ENCODE data around the gene RER1.

The RER1 gene

GRCh38 chr1:2344744-2345296, 46.8 kb upstream of the RER1 start:
- Histone ChIP-seq H3K4me3 (ENCODE audit: low read depth, low read length) (no peak overlapping the region), H3K27ac (ENCODE audit: low read depth, low read length) (no peak overlapping the region)

GRCh38 chr1:2345297-2346075, 46.2 kb upstream of the RER1 start:
- H3K18ac ChIP-seq (ENCODE audit: low read length): no peak overlapping the region
- H3K4me2 ChIP-seq (ENCODE audit: low read length): no peak overlapping the region
- no CpG with 5 or more reads among the region's 24 CpGs for WGBS (ENCODE audit: extremely low coverage, insufficient coverage, insufficient read length)
- no peak overlapping the region for H3K14ac ChIP-seq (ENCODE audit: low read length)
- H3K4me1 ChIP-seq (ENCODE audit: control insufficient read depth in 1 of 2, insufficient read depth in 2 of 2, low read length in 2 of 2): no peaks in the 10 kb centered on the region
- H3K9me3 ChIP-seq (ENCODE audit: insufficient read depth, low read depth, low read length): peaks cover 5% of the 10 kb centered on the region
- DNase-seq: no peak
- H2AFZ ChIP-seq (ENCODE audit: insufficient read depth, low read length, poor library complexity): no peak overlapping the region
- no peak overlapping the region for H3K4ac ChIP-seq (ENCODE audit: low read depth, low read length)
- no peak overlapping the region for H2AK5ac ChIP-seq (ENCODE audit: low read length)
- H3K9ac ChIP-seq (ENCODE audit: low read length): no peak overlapping the region
- H3K36me3 ChIP-seq (ENCODE audit: control insufficient read depth in 1 of 2, insufficient read depth in 2 of 2, low read length in 2 of 2): no peaks in the 10 kb centered on the region
- no peak overlapping the region for H2BK120ac ChIP-seq (ENCODE audit: insufficient read depth, low read length, poor library complexity)
- H4K12ac ChIP-seq (ENCODE audit: low read depth, low read length): no peak overlapping the region
- no peaks in the 10 kb centered on the region for H3K79me2 ChIP-seq (ENCODE audit: control insufficient read depth, insufficient read depth, low read length, poor library complexity)
- no peak overlapping the region for H3K27ac ChIP-seq (ENCODE audit: low read depth, low read length)
- H4K8ac ChIP-seq (ENCODE audit: low read depth, low read length): no peak overlapping the region
- no peak overlapping the region for H3K23ac ChIP-seq (ENCODE audit: low read length)
- no peak overlapping the region for H3K4me3 ChIP-seq (ENCODE audit: low read depth, low read length)
- no peaks in the 10 kb centered on the region for H3K79me1 ChIP-seq (ENCODE audit: low read length)
- no peak overlapping the region for H4K91ac ChIP-seq (ENCODE audit: low read depth, low read length)
- no peak overlapping the region for H2BK5ac ChIP-seq (ENCODE audit: low read depth, low read length, poor library complexity)
- H3K27me3 ChIP-seq (ENCODE audit: insufficient read depth, low read length): no peaks in the 10 kb centered on the region
- no peak overlapping the region for H2BK12ac ChIP-seq (ENCODE audit: low read length)

More at GRCh38 chr1:2344744-2345296, 46.8 kb upstream of the RER1 start:
- Histone ChIP-seq H3K36me3 (ENCODE audit: control insufficient read depth in 1 of 2, insufficient read depth in 2 of 2, low read length in 2 of 2) (no peaks in the 10 kb centered on the region), H3K27me3 (ENCODE audit: insufficient read depth, low read length) (no peaks in the 10 kb centered on the region), H3K14ac (ENCODE audit: low read length) (no peak overlapping the region), H3K9ac (ENCODE audit: low read length) (no peak overlapping the region), H2BK12ac (ENCODE audit: low read length) (no peak overlapping the region), H3K23ac (ENCODE audit: low read length) (no peak overlapping the region), H2AK5ac (ENCODE audit: low read length) (no peak overlapping the region), H3K4ac (ENCODE audit: low read depth, low read length) (no peak overlapping the region), H3K4me2 (ENCODE audit: low read length) (no peak overlapping the region), H2BK120ac (ENCODE audit: insufficient read depth, low read length, poor library complexity) (no peak overlapping the region), H4K91ac (ENCODE audit: low read depth, low read length) (no peak overlapping the region), H4K8ac (ENCODE audit: low read depth, low read length) (no peak overlapping the region), H3K79me2 (ENCODE audit: control insufficient read depth, insufficient read depth, low read length, poor library complexity) (no peaks in the 10 kb centered on the region), H4K12ac (ENCODE audit: low read depth, low read length) (no peak overlapping the region), H3K9me3 (ENCODE audit: insufficient read depth, low read depth, low read length) (peaks cover 5% of the 10 kb centered on the region), H2BK5ac (ENCODE audit: low read depth, low read length, poor library complexity) (no peak overlapping the region), H2AFZ (ENCODE audit: insufficient read depth, low read length, poor library complexity) (no peak overlapping the region), H3K18ac (ENCODE audit: low read length) (no peak overlapping the region), H3K79me1 (ENCODE audit: low read length) (no peaks in the 10 kb centered on the region), H3K4me1 (ENCODE audit: control insufficient read depth in 1 of 2, insufficient read depth in 2 of 2, low read length in 2 of 2) (no peaks in the 10 kb centered on the region)
- no CpG with 5 or more reads among the region's 29 CpGs for WGBS (ENCODE audit: extremely low coverage, insufficient coverage, insufficient read length)
- no peak for DNase-seq

- H3K4me2 ChIP-seq (ENCODE audit: low read length): no peak overlapping the region
- H4K12ac ChIP-seq (ENCODE audit: low read depth, low read length): no peak overlapping the region
- H4K91ac ChIP-seq (ENCODE audit: low read depth, low read length): no peak overlapping the region
- H3K9me3 ChIP-seq (ENCODE audit: insufficient read depth, low read depth, low read length): peaks cover 5% of the 10 kb centered on the region
- H3K27ac ChIP-seq (ENCODE audit: low read depth, low read length): no peak overlapping the region
- H3K79me2 ChIP-seq (ENCODE audit: control insufficient read depth, insufficient read depth, low read length, poor library complexity): no peaks in the 10 kb centered on the region
- no peak overlapping the region for H3K4me3 ChIP-seq (ENCODE audit: low read depth, low read length)
- H2BK12ac ChIP-seq (ENCODE audit: low read length): no peak overlapping the region
- H3K27me3 ChIP-seq (ENCODE audit: insufficient read depth, low read length): no peaks in the 10 kb centered on the region
- no peak overlapping the region for H3K14ac ChIP-seq (ENCODE audit: low read length)
- no peak overlapping the region for H3K9ac ChIP-seq (ENCODE audit: low read length)
- H3K79me1 ChIP-seq (ENCODE audit: low read length): no peaks in the 10 kb centered on the region
- no peak for DNase-seq
- H2AK5ac ChIP-seq (ENCODE audit: low read length): no peak overlapping the region
- WGBS (ENCODE audit: extremely low coverage, insufficient coverage, insufficient read length): no CpG with 5 or more reads among the region's 17 CpGs
- H2BK5ac ChIP-seq (ENCODE audit: low read depth, low read length, poor library complexity): no peak overlapping the region
- H2AFZ ChIP-seq (ENCODE audit: insufficient read depth, low read length, poor library complexity): no peak overlapping the region
- no peaks in the 10 kb centered on the region for H3K4me1 ChIP-seq (ENCODE audit: control insufficient read depth in 1 of 2, insufficient read depth in 2 of 2, low read length in 2 of 2)
- H3K36me3 ChIP-seq (ENCODE audit: control insufficient read depth in 1 of 2, insufficient read depth in 2 of 2, low read length in 2 of 2): no peaks in the 10 kb centered on the region
- no peak overlapping the region for H4K8ac ChIP-seq (ENCODE audit: low read depth, low read length)
- H3K18ac ChIP-seq (ENCODE audit: low read length): no peak overlapping the region
- no peak overlapping the region for H3K23ac ChIP-seq (ENCODE audit: low read length)
- no peak overlapping the region for H3K4ac ChIP-seq (ENCODE audit: low read depth, low read length)
- H2BK120ac ChIP-seq (ENCODE audit: insufficient read depth, low read length, poor library complexity): no peak overlapping the region
Observed at GRCh38 chr1:2346691-2347408, 44.8 kb upstream of the RER1 start.

DNA sequence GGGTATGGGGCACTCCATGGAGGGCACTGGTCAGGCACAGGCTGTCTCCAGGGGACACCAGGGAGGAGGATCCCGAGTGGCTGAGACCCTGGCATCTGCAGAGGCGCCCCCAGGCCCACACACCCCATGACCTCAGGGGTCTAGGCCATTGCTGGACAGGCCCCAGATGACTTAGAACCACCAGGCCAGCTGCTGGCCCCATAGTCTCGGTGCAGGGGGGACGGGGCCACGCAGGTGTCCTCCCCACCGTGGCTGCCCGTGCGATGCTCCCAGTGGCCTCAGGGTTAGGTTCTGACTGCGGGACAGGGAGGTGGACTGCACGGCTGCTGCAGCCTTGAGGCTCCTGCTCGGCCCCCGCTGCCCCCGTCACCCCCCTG, 44.2 kb upstream of the RER1 start:
- Histone ChIP-seq H4K8ac (ENCODE audit: low read depth, low read length) (no peak overlapping the region), H3K4me2 (ENCODE audit: low read length) (no peak overlapping the region), H3K9ac (ENCODE audit: low read length) (no peak overlapping the region), H3K27ac (ENCODE audit: low read depth, low read length) (no peak overlapping the region), H3K23ac (ENCODE audit: low read length) (no peak overlapping the region), H2BK12ac (ENCODE audit: low read length) (no peak overlapping the region), H3K36me3 (ENCODE audit: control insufficient read depth in 1 of 2, insufficient read depth in 2 of 2, low read length in 2 of 2) (no peaks in the 10 kb centered on the region), H3K9me3 (ENCODE audit: insufficient read depth, low read depth, low read length) (peaks cover 5% of the 10 kb centered on the region), H2AFZ (ENCODE audit: insufficient read depth, low read length, poor library complexity) (no peak overlapping the region), H3K14ac (ENCODE audit: low read length) (no peak overlapping the region), H3K79me2 (ENCODE audit: control insufficient read depth, insufficient read depth, low read length, poor library complexity) (no peaks in the 10 kb centered on the region), H3K27me3 (ENCODE audit: insufficient read depth, low read length) (no peaks in the 10 kb centered on the region), H2BK120ac (ENCODE audit: insufficient read depth, low read length, poor library complexity) (no peak overlapping the region), H3K18ac (ENCODE audit: low read length) (no peak overlapping the region), H3K4ac (ENCODE audit: low read depth, low read length) (no peak overlapping the region), H3K79me1 (ENCODE audit: low read length) (no peaks in the 10 kb centered on the region), H4K91ac (ENCODE audit: low read depth, low read length) (no peak overlapping the region), H3K4me1 (ENCODE audit: control insufficient read depth in 1 of 2, insufficient read depth in 2 of 2, low read length in 2 of 2) (no peaks in the 10 kb centered on the region), H3K4me3 (ENCODE audit: low read depth, low read length) (no peak overlapping the region), H2BK5ac (ENCODE audit: low read depth, low read length, poor library complexity) (no peak overlapping the region), H2AK5ac (ENCODE audit: low read length) (no peak overlapping the region), H4K12ac (ENCODE audit: low read depth, low read length) (no peak overlapping the region)
- no peak for DNase-seq
- WGBS (ENCODE audit: extremely low coverage, insufficient coverage, insufficient read length): no CpG with 5 or more reads among the region's 13 CpGs
